Astrocyte of the spinal cord (primary cell): Measurements from ENCODE around the gene LRCOL1.

Experiments
- DNase-seq: peaks from one replicate; pipeline ENCODE4 v3.0.0; 2011; ENCODE audit warnings: low read depth, low spot score
- H3K4me3 ChIP-seq: 2 replicates; pipeline ENCODE4 v1.5.1; 2011; ENCODE audit warnings: low read depth, mild to moderate bottlenecking, low read length, moderate library complexity
- in situ Hi-C: cut with HindIII; loops from 2 replicates; pipeline ENCODE4 v1.10.0; 2017; ENCODE audit warnings: low sequenced_read_pairs
- TF ChIP-seq, protein P1 (sequence below): IDR thresholded peaks from 2 replicates; pipeline ENCODE4 v1.5.1; 2012; ENCODE audit warnings: low read depth, mild to moderate bottlenecking, low read length, inconsistent platforms

The LRCOL1 gene

DNA sequence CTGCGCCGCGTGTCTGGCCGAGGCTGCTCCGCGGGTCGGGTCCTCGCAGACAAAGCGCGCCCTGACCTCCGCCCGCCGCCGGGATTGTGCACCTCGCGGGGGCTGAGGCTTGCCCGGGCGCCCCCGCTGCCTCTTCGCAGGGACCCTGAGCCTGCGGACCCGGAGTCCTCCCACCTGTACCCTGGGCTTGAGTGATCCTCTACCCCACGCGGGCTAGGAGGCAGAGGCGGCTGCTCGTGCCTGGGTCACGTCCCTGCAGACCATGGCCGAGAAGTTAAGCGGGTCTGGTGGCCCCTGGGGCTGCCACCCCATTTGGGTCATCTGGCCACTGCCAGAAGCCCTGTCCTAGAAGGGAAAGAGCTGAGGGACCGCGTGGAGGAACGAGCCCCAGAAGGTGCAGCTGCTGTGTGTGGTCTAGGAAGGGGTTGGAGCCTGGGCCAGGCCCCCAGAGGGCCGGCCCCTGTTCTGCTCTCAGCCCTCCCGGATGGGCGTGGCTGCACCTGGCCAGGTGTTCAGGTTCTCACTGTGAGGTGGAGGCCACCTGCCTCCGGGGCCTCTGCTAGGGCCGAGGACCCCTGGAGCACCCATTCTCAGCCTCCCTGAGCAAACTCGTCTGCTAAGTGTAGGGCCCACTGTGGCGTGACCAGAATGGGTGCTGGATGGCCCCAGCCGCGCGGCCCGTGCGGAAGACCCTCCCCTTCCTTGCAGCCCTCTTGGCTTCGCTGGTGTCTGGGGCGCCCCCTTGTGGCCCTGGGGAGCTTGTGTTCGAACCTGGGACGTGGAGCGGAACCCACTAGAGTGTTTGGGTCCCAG, 49.6 kb downstream of the LRCOL1 start:
- TF ChIP-seq, protein P1, sequence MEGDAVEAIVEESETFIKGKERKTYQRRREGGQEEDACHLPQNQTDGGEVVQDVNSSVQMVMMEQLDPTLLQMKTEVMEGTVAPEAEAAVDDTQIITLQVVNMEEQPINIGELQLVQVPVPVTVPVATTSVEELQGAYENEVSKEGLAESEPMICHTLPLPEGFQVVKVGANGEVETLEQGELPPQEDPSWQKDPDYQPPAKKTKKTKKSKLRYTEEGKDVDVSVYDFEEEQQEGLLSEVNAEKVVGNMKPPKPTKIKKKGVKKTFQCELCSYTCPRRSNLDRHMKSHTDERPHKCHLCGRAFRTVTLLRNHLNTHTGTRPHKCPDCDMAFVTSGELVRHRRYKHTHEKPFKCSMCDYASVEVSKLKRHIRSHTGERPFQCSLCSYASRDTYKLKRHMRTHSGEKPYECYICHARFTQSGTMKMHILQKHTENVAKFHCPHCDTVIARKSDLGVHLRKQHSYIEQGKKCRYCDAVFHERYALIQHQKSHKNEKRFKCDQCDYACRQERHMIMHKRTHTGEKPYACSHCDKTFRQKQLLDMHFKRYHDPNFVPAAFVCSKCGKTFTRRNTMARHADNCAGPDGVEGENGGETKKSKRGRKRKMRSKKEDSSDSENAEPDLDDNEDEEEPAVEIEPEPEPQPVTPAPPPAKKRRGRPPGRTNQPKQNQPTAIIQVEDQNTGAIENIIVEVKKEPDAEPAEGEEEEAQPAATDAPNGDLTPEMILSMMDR = peak; percentile 90
- H3K4me3 ChIP-seq = peak overlapping the region; percentile 57
- peak; percentile 53 for DNase-seq
- in situ Hi-C loops = no loop called here

DNA sequence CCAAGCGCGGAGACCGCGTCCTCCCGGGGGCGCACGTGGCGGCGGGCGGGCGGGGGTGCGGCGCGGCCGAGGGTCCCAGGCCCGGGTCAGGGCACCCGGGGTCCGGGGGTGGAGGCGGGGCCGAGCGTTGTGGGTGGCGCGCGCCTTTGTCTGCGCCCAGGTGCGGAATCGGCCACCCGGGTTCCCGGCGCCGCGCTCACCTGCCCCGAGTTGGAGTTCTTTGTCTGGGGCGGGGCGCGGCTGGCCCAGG, 50.1 kb downstream of the LRCOL1 start:
- TF ChIP-seq, protein P1 = no peak
- in situ Hi-C loops = no loop called here
- H3K4me3 ChIP-seq = peak overlapping the region; percentile 57
- no peak for DNase-seq

DNA sequence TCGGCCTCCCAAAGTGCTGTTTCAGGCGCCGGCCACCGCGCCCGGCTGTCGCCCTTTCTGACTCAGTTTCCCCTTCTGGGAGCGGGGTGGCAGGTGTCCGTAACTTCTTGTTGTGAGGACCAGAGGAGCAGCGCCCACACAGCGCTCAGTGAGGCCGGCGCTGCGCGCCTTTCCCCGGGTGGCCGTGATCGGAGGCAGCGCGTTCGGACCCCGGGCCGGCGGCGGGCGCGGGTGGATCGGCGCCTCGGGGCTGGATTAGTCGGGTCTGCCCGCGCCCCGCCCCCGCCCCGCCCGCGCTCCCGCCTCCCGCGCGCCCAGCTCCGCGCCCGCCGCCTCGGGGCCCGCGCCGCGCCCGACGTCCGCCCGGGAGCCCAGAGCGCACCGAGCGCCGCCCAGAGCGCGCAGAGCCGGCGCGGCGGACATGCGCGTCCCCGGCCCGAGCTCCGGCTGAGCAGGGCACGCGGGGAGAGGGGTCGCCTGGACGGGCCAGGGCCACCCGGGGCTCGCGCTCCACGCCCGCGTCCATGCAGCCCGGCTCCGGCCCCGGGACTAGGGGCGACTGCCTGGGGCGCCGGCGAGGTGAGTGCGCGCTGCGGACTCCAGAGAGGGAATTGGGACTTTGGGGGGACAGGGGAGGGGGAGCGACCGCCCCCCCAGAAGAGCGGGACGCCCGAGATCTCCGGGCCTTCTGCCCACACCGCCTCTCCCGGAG, 50.6 kb downstream of the LRCOL1 start:
- TF ChIP-seq, protein P1 = no peak
- in situ Hi-C loops = no loop called here
- peak; percentile 25 for DNase-seq
- peak overlapping the region; percentile 57 for H3K4me3 ChIP-seq

DNA sequence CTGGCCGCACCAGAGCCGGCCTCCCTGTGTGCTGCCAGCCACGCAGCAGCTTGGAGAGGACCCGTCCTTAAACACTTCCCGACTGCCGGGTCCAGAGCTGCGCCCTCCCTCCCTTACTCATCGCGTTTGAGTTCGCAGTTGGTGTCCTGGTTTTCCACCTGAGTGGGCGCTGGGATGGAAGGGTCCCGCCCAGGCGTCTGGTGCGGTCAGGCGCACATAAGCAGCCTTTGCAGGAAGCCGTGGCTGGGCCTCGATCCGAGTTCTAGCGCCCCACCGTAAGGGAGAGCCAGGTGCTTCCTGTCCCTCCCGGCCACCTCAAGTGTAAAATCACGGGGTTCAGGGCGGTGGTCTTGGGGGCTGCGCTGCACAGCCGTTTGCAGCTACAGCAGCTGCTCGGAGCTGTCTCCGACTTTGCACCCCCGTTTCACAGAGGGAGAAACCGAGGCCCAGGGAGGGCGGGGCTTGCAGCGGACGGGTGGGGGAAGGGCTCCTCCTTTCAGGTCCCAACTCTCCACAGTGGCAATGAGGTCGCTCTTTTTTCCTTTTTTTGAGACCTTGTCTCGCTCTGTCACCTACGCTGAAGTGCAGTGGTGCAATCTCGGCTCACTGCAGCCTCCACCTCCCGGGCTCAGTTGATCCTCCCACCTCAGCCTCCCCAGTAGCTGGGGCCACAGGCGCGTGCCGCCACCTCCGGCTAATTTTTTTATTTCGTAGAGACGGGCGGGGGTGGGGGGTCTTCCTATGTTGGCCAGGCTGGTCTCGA, 51.3 kb downstream of the LRCOL1 start:
- DNase-seq = no peak
- peak overlapping the region; percentile 54 for H3K4me3 ChIP-seq
- TF ChIP-seq, protein P1 = no peak
- in situ Hi-C loops = no loop called here

DNA sequence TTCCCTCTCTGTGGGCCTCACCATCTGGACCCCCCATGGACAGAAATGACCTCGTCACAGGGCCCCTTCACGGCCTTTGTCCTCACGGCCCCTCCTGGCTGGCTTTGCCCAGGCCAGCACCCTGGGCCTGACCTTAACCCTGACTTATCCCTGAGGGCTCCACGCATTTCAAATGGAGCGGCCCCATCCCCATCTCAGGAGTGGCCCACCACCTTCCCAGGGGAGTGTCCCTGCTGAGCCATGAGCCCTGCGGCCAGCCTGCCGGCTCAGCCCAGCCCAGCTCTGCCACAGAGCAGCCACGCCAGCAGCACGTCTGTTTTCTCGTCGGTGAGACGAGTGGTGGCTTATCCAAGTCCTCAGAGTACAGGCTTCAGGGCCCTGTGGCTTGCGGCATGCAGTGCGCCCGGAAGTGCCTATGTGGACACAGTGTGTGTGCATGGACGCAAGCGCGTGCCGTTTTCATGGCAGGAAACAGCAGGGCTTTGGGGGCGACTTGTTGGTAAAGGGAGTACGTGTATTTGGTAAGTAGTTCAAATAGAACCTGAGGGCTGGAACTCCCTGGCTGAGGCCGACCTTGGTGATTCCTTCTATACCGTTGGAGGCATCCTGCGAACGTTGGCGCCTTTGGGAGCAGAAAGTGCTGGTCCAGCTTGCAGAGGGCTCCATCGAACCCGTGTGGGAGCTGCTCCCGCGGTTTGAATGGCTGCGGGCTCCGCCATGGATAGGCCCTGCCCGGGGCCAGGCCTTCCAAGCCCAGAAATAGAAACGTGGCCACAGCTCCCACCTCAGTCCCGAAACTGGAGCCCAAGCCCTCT, 52.1 kb downstream of the LRCOL1 start:
- DNase-seq = no peak
- in situ Hi-C loops = no loop called here
- H3K4me3 ChIP-seq = no peak overlapping the region
- TF ChIP-seq, protein P1 = no peak
